Measurements from ENCODE around the gene ZBTB7C. TPM values are rescaled to one million over a fixed set of nuclear protein-coding genes. Genes with fewer than 3 reads are reported as not detected.

The ZBTB7C gene
- total RNA-seq, 1 experiment from 2014 or later = not detected

GRCh38 chr18:48215876-48216638 is 193.1 kb downstream of the ZBTB7C start:
- Mint-ChIP-seq H3K27me3 (ENCODE audit: unreplicated experiment) (peaks cover 77% of the 10 kb centered on the region), H3K36me3 (ENCODE audit: insufficient read depth, unreplicated experiment) (no peaks in the 10 kb centered on the region), H3K4me1 (ENCODE audit: low read depth, unreplicated experiment) (no peaks in the 10 kb centered on the region), H3K4me3 (ENCODE audit: low read depth, unreplicated experiment) (no peak overlapping the region), H3K27ac (ENCODE audit: unreplicated experiment) (no peak overlapping the region), H3K9me3 (ENCODE audit: low read depth, unreplicated experiment) (no peaks in the 10 kb centered on the region)
- intact Hi-C loops (cut with micrococcal nuclease; ENCODE audit: unreplicated experiment) = no loop called here
- no peak for DNase-seq
- CTCF ChIA-PET = no interaction called here
- no peak for TF ChIP-seq CTCF (IDR thresholded peaks at IDR 0.05; ENCODE audit: unreplicated experiment)
- BruUV-seq (replicated peaks) = no TSS peak

DNA sequence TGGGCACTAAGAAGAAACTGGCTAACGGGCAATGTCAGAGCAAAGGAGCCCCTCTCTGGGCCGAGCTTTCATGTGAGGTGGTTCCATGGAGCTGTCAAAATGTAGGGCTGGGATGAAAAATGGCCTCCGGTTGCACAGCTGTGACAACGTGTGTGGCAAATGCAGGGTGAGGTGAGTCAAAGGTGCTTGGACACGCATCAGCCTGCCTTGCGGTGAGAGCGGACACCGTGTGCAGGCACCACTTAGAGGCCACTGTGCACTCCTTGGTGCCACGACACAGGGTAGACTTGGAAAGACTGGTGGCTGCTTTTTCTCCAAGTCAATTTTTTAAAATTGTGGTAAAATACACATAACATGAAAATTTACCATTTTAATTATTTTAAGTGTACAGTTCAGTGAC is 195.4 kb downstream of the ZBTB7C start:
- Mint-ChIP-seq H3K4me3 (ENCODE audit: low read depth, unreplicated experiment) (no peak overlapping the region), H3K9me3 (ENCODE audit: low read depth, unreplicated experiment) (no peaks in the 10 kb centered on the region), H3K4me1 (ENCODE audit: low read depth, unreplicated experiment) (peaks cover 3% of the 10 kb centered on the region), H3K27ac (ENCODE audit: unreplicated experiment) (no peak overlapping the region), H3K27me3 (ENCODE audit: unreplicated experiment) (peaks cover 80% of the 10 kb centered on the region), H3K36me3 (ENCODE audit: insufficient read depth, unreplicated experiment) (no peaks in the 10 kb centered on the region)
- CTCF ChIA-PET = no interaction called here
- intact Hi-C loops (cut with micrococcal nuclease; ENCODE audit: unreplicated experiment) = no loop called here
- DNase-seq = no peak
- TF ChIP-seq CTCF (IDR thresholded peaks at IDR 0.05; ENCODE audit: unreplicated experiment) = no peak
- BruUV-seq (replicated peaks) = no TSS peak

GRCh38 chr18:48208432-48209140 is 200.6 kb downstream of the ZBTB7C start:
- DNase-seq = no peak
- intact Hi-C loops (cut with micrococcal nuclease; ENCODE audit: unreplicated experiment) = no loop called here
- Mint-ChIP-seq H3K27me3 (ENCODE audit: unreplicated experiment) (peaks cover 51% of the 10 kb centered on the region), H3K36me3 (ENCODE audit: insufficient read depth, unreplicated experiment) (no peaks in the 10 kb centered on the region), H3K27ac (ENCODE audit: unreplicated experiment) (no peak overlapping the region), H3K4me3 (ENCODE audit: low read depth, unreplicated experiment) (no peak overlapping the region), H3K4me1 (ENCODE audit: low read depth, unreplicated experiment) (peaks cover 13% of the 10 kb centered on the region), H3K9me3 (ENCODE audit: low read depth, unreplicated experiment) (no peaks in the 10 kb centered on the region)
- no peak for TF ChIP-seq CTCF (IDR thresholded peaks at IDR 0.05; ENCODE audit: unreplicated experiment)
- CTCF ChIA-PET = no interaction called here
- BruUV-seq (replicated peaks) = no TSS peak

DNA sequence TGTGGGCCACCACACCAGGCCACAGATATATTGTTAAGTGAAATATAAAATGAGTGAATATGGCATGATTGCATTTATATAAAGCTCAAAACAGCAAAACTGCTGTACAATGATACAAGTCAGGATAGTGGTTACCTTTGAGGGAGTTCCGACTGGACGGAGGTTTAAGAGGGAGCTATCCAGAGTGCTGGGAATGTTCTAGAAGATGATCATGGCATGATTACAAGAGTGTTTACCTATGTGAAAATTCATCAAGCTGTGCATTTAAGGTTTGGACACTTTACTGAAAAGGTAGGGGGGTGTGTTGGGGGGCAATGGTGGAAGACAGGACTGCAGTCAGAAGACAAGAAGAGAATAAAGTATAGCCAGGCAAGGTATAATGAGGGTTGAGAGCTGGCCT is 201.4 kb downstream of the ZBTB7C start:
- no peak overlapping the region for H3K27ac Mint-ChIP-seq (ENCODE audit: unreplicated experiment)
- no peaks in the 10 kb centered on the region for H3K9me3 Mint-ChIP-seq (ENCODE audit: low read depth, unreplicated experiment)
- TF ChIP-seq CTCF (IDR thresholded peaks at IDR 0.05; ENCODE audit: unreplicated experiment) = no peak
- intact Hi-C loops (cut with micrococcal nuclease; ENCODE audit: unreplicated experiment) = loop anchor here (1.0 kb wide), 1 partner anchor 23 kb away; no protein-coding TSS in a partner anchor
- H3K4me3 Mint-ChIP-seq (ENCODE audit: low read depth, unreplicated experiment) = no peak overlapping the region
- peaks cover 13% of the 10 kb centered on the region for H3K4me1 Mint-ChIP-seq (ENCODE audit: low read depth, unreplicated experiment)
- peaks cover 51% of the 10 kb centered on the region for H3K27me3 Mint-ChIP-seq (ENCODE audit: unreplicated experiment)
- DNase-seq = no peak
- CTCF ChIA-PET = no interaction called here
- no peaks in the 10 kb centered on the region for H3K36me3 Mint-ChIP-seq (ENCODE audit: insufficient read depth, unreplicated experiment)
- BruUV-seq (replicated peaks) = no TSS peak

All from Calu3 (cell line).